NOMO-1 (cell line): ENCODE results near the gene LRR1.
"Not testable (repeated sequence)": the region's sequence is repeated elsewhere in the genome, so short reads cannot be mapped to it uniquely, and the experiment has no call there.

Experiments used
- DNase-seq, 2 experiments: peaks; one replicate each; lab custom pipeline; 2025; ENCODE audit not compliant: unreplicated experiment in 2 of 2; lab: John Stamatoyannopoulos, UW

LRR1 gene, protein sequence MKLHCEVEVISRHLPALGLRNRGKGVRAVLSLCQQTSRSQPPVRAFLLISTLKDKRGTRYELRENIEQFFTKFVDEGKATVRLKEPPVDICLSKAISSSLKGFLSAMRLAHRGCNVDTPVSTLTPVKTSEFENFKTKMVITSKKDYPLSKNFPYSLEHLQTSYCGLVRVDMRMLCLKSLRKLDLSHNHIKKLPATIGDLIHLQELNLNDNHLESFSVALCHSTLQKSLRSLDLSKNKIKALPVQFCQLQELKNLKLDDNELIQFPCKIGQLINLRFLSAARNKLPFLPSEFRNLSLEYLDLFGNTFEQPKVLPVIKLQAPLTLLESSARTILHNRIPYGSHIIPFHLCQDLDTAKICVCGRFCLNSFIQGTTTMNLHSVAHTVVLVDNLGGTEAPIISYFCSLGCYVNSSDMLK

DNA sequence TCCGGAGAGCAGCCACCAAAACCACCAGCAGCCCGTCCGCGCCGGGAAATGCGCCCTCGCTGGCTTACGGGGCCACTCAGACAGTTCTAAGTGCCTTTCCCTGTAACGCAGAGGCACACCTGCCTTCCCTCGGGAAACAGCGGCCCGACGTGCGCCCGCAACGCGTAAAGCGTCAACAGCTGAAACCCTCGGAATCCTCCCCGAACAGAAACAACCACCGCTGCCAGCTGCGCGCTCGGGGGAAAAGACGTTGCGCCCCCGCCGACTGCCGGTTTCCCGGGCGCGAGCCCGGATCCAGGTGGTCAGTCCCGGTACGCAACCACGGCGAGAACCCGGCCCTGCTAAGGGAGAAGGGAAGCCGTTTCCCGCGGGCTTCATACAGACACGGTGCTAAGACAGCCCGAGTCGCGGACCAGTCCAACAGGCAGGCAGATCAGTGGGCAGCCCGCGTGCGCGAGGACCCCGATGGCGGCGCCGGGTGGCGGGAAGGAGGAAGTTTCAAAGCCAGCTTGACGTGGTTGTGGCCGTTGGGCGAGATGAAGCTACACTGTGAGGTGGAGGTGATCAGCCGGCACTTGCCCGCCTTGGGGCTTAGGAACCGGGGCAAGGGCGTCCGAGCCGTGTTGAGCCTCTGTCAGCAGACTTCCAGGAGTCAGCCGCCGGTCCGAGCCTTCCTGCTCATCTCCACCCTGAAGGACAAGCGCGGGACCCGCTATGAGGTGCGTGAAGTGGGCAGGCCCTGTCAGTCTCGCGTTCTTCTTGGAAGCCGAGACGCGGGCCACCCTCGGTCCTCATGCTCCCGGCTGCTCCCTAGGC, at the start of gene LRR1:
LRR1 (plus strand) TSS at position 456 of the 816 bp plus-strand sequence; CDS start at position 537, 81 bp downstream.
- peak; percentile 83 to 85 for DNase-seq

DNA sequence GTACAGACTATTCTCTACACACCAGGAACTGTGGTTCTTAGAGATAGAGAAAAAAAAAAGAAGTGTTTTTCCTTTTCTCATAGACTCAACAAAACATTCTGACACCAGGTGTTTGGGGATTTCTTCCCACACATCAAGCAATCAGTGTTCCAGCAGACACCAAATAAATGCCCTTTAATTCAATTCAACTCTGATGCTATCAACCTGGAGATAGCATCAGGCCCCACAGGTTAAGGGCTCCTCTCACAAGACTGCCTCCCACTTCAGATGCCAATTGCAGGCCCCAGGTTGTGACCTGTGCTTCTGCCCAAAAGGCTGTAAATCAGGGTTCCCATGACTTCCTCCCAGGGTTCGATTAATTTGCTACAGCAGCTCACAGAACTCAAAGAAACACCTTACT, 49.3 kb upstream of the LRR1 start:
- DNase-seq = no peak

DNA sequence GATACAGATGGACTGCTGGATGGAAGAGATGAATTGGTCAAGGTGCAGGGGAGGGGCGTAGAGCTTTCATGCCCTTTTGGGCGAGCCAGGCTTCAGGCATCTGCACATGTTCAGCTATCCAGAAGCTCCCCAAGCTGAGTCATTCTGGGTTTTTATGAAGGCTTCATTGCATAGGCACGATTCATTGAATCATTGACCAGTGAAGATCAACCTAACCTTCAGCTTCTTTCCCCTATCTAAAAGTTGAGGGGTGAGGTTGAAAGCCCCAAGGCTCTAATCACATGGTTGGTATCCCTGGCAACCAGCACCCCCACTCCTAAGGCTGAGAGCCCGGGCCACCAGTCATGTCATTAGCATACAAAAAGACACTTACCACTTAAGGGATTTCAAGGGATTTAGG, 48.9 kb upstream of the LRR1 start:
- DNase-seq = no peak

DNA sequence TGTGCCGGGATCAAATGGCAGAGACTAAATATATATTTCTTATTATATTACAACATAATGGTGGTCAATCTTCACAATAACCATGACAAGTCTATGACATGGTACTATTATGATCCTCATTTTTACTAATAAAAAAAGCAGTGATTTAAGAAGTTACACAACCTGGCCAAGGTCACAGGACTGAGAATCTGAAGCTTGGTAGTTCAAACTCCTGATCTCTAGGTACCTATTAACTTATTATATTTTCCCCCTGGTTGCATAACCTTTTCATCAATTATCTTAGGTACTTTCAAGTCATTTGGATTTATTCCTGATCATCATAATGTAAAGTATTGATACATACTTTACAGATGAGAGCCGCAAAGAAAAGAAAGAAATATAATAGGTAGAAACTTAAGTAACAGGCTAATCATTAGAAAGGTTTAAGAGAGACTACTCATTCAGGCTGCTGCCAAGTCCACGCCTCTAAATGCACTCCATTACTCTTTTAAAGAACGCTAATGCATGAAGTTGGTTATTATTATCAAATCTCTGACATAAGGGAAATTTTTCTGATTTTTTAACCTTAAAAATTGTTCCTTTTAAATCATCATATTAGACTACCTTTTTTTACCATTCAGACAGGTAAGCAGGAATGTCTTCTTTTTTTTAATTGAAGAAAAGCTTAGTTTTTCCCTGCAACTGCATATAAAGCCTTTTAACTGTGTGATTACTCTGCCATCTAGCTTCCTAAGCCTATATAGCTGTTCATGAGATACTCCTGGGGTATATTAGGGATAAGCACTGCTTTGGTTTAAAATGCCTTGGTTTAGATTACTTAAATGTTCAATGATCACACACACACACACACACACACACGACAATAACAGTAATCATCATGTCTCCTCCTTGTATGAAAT, 48.2 kb upstream of the LRR1 start:
- DNase-seq = no peak

DNA sequence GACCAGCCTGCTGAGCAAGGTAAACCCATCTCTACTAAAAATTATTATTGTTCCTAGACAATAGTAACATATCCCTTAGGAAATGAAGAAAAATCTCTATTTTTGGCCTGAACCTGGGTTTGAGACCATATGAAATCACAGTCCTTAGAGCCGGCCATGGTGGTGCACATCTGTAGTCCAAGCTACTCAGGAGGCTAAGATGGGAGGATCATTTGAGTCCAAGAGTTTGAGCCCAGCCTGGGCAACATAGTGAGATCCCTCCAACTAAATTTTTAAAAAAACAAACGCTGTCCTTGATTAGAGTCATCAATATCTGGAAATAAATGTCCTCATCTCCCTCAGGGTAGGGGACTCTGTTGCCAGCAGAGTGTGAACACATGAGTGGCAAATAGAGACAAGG, 47.2 kb upstream of the LRR1 start:
- DNase-seq = no peak

DNA sequence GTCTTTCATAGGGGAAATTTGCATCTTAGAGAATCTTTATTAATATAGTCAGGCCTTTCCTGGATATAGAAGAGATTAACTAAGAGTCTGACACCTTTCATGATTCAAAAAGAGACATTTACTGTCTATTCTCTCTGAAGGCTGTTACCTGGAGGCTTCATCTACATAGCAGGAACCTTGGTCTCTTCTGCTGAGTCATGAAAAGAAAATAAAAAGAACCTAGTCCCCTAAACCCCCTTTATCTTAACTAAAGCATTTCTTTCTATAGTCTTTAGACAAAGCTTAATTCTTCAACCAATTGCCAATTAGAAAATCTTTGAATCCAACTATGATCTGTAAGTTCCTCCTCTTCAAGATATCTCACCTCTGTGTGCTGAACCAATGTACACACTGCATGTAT, 45.6 kb upstream of the LRR1 start:
- DNase-seq = no peak

DNA sequence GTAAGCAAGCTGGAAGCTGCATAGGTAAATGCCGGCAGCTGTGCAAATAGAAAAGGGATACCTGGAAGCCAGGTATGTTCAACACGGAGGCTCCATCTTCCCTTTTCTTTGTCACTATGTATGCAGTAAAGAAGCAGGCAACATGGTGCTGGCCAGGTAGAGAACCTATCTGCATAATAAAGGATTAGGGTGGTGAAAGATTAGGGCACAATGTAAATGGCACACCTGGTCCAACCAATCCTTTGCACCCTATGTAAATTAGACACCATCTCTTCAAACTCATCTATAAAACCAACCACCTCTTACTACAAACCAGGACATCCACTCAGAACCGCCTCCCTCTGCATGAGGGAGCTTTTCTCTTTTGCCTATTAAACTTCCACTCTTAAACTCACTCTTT, 44.8 kb upstream of the LRR1 start:
- DNase-seq = no peak

DNA sequence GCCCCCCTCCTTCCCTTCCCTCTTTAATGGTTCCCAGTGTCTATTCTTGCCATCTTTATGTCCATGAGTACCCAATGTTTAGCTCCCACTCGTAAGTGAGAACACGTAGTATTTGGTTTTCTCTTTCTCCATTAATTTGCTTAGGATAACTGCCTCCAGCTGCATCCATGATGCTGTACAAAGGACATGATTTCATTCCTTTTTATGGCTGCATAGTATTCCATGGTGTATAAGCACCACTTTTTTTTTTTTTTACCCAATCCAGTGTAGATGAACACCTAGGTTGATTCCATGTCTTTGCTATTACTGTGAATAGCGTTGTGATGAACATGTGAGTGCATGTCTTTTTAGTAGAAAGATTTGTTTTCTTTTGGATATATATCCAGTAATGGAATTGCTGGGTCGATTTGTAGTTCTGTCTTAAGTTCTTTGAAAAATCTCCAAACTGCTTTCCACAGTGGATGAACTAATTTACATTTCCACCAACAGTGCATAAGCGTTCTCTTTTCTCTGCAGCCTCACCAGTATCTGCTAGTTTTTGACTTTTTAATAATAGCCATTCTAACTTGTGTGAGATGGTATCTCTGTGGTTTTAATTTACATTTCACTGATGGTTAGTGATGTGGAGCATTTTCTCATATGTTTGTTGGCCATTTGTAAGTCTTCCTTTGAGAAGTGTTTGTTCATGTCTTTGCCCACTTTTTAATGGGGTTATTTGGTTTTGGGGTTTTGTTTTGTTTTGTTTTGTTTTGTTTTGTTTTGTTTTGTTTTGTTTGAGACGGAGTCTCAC, 38.6 kb upstream of the LRR1 start:
- DNase-seq = no peak

DNA sequence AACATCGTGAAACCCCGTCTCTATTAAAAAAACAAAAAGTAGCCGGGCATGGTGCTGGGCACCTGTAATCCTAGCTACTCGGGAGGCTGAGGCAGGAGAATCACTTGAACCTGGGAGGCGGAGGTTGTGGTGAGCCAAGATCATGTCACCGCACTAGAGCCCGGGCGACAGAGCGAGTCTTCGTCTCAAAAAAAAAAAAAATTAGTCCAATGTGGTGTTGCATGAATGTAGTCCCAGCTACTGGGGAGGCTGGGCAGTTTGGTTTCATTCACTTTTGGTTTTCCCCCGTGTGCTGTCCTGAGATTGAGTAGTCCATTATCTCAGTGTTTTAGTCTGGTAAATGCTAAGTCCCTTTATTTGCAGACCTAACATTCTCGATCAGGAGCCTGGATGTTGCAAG, 32.0 kb upstream of the LRR1 start:
- DNase-seq = no peak

DNA sequence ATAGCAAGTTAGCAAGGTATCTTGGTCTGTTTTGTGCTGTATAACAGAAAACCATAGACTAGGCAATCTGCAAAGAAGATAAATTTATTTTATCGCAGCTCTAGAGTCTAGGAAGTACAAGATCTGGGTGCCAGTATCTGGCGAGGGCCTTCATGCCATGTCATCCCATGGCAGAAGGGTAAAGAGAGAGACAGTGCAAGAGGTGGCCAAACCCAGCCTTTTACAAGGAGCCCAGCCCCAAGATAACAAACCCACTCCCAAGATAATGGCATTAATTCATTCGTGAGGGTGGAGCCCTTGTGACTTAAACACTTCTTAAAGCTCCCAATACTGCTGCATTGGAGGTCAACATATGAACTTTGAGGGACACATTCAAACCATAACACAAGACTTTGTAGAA, 29.5 kb upstream of the LRR1 start:
- DNase-seq = no peak

DNA sequence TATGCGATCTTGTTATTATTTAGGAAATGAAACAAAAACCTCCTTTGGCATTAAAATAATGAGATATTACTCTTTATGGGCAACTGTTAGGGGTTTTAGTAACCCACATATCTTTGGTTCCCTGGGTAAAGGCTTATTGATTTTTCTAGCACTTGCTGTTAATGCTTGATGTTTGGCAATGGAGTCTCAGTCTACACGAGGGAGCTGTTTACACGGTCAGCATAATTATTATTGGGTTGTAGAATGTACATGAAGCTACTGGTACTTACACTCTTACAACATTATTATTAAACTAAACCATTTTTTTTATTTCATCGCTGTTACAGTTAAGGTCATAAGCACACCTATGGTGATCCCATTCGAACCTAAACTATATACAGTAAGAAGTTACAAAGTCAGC, 24.7 kb upstream of the LRR1 start:
- no peak for DNase-seq

DNA sequence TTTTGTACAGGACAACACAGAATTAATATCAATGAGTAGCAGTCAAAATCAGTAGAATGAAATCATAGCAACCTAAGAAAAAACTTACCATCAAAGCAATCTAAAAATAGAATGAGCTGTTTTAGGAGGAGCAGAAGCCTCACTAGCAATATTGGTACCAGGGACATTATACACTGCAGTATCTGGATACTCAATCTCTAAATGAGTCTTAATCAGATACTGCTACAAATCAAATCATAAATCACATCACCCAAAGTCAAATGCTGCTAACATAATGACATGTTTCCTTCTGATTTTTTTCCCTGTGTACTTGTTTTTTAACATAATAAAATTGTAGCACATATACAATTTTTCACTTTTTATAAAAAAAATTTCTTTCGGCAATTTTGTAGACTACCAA, 20.6 kb upstream of the LRR1 start:
- no peak for DNase-seq

DNA sequence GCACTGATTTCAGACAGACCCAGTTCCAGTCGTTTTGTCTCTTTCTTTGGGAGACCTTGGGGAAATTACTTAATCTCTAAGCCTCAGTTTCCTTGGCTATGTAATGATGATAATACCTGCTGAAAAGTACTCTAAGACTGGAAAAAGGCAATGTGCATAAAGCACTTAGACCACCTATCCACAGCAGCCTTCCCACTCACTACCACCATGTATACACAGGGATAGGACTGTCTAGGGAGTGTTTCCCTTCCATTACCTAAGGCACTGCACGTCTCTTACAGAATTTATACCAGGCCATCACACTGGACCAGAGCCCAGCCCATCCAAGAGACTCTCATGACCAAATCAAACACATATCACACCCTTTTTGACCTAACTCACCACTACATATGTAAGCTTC, 18.9 kb upstream of the LRR1 start:
- no peak for DNase-seq

DNA sequence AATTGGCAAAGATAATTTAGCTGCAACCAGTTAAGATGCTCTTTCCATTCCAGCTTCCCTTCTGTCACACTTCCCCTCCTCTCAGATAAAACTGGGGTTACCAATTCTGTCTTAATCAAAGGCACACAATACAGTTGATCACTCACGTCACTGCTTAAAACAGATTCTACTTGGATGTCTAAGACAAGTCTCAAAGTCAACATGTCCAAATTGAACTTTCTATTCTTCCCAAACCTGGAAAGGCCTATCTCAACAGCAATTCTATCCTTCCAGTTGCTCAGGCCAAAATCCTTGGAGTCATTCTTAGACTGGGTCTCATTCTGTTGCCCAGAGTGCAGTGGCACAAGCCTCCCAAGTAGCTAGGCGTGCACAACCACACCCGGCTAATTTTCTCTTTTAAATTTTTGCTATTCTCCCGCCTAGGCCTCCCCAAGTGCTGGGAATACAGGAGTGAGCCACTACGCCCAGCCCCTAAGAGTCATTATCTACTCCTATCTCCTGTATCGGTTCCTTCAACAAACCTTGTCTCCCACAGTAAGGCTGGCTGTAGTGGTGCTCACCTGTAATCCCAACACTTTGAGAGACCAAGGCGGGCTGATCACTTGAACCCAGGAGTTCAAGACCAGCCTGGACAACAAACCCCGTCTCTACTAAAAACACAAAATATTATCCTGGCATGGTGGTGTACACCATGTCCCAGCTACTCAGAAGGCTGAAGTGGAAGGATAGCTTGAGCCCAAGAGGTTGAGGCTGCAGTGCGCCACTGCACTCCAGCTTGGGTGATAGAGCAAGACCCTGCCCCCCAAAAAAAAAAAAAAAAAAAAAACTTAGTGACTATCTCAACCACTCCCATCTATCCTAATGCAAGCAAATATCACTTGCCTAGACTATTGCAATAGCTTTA, 17.3 kb upstream of the LRR1 start:
- DNase-seq = no peak

DNA sequence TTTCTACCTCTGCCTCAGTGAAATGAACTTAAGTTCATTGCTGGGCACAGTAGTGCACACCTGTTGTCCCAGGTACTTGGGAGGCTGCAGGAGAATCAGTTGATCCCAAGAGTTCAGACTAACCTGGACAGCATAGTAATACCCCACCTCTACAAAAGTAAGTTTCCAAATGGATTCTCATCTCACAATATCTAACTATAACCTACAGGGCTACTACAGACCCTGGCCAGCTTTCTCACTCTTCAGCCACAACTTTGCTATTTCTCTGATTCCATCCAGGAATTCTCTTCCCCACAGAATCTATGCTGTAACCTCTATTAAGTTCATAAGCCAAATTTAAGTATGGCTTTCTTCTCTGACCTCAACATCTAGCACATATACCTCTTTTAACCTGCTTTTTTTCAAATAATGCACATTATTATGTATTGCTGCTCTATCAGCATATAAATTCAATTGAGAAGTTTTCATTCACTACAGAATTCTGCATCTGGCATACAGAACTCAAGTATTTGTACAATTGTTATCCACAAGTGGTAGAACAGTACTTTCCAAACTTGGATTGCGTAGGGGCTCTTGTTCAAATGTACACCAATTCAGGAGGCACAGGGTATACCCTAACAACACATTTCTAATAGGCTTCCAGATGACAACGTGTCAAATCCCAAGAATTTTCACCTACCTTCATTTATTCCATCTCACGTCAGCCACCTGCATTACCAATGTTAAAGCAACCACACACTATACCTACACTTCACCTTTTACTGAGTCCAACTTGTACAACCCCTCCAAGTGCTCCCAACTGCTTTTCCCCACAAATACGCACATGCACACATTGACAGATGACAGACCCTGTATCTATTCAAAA, 16.4 kb upstream of the LRR1 start:
- no peak for DNase-seq

DNA sequence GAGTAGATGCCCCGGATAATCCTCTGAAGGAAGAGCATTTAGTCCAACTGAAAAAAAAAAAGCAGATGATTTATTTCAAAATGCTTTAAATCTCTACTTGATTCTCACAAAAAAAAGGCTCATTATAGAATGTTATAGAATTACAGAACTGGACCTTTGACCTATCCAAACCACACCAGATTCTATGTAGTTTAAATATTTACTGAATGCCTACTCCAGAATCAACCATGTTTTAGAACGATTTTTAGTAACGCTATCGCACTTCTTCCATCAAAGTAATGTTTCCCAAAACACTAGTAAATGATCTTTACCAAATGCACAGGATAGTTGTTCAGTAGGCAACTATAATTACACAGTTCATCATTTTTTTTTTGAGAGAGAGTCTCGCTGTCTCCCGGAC, 15.1 kb upstream of the LRR1 start:
- DNase-seq = no peak

DNA sequence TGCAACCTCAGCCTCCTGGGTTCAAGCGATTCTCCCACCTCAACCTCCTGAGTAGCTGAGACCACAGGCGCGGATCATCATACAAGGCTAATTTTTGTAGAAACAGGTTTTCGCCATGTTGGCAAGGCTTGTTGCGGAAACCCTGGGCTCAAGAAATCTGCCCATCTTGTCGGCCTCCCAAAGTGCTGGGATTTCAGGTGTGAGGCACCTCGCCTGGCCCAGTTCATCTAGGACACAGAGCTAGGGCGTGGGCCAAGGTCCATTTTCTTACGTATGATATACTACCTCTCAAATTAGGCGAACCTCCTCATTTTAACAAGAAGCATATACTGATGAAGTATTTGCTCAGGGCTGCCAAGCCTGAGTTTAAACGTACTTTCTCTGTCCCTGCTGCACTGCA, 14.7 kb upstream of the LRR1 start:
- DNase-seq = no peak

DNA sequence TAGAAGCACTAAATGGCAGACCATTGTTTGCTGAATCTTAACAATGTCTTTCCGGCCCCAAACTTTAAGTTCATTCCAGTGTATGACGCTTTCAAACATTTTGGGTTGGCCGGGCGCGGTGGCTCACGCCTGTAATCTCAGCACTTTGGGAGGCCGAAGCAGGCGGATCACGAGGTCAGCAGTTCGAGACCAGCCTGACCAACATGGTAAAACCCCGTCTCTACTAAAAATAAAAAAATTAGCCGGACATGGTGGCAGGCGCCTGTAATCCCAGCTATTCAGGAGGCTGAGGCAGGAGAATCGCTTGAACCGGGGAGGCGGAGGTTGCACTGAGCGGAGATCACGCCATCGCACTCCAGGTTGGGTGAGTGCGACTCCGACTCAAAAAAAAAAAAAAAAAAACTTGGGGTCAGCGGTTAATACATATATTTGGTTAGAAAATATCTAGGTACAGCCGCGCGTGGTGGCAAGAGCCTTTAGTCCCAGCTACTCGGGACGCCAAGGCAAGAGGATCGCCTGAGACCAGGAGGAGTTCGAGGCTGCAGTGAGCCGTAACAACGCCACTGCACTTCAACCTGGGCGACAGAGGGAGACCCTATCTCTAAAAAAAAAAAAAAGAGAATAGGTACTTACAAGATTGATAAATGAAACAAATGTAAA, 13.6 kb upstream of the LRR1 start:
- not testable (repeated sequence) for DNase-seq
